ELF-1 (cell line): ENCODE results near the gene APLP1.
"Not testable (repeated sequence)": the region's sequence is repeated elsewhere in the genome, so short reads cannot be mapped to it uniquely, and the experiment has no call there.

Source experiments
- DNase-seq: peaks from one replicate; pipeline ENCODE4 v3.0.0-alpha.2; 2016; ENCODE audit warnings: low read depth, low spot score

APLP1 gene

DNA sequence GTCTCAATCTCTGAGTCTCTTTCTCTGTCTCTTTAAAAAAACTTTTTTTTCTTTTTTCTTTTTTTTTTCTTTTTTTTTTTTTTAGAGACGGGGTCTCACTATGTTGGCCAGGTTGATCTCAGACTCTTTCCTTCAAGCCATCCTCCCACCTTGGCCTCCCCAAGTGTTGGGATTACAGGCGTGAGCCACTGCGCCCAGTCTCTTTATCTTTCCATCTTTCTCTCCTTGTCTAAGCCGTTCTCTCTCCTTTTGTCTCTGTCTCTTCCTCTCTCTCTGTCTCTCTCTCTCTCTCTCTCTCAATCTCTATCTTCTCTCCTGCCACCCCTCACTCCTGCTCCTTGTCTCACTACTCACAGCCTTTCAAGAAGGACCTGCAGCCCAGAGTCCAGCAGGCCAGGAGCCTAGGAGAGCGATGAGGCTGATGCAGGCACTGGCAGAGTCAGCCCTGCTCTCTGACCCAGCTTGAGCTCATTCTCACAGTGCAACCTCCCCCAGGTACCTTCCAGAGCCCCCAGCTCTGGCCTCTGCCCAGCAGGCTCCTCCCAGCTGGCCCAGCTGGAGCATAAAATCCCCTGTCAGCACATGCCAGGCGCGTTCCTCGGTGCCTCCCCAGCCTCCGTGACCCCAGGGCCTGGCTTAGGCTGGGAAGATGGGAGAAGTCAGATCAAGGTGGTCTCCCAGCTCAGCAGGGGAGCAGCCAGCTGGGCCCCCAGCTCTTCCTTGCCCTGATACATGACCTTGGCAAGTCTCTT, 16.2 kb upstream of the APLP1 start, which contains the start of gene NPHS1:
TSS of gene NPHS1 (minus strand) at position 476 of the 752 bp plus-strand sequence. CDS start 667 bp downstream, outside the sequence.
- DNase-seq: peak; percentile 37

DNA sequence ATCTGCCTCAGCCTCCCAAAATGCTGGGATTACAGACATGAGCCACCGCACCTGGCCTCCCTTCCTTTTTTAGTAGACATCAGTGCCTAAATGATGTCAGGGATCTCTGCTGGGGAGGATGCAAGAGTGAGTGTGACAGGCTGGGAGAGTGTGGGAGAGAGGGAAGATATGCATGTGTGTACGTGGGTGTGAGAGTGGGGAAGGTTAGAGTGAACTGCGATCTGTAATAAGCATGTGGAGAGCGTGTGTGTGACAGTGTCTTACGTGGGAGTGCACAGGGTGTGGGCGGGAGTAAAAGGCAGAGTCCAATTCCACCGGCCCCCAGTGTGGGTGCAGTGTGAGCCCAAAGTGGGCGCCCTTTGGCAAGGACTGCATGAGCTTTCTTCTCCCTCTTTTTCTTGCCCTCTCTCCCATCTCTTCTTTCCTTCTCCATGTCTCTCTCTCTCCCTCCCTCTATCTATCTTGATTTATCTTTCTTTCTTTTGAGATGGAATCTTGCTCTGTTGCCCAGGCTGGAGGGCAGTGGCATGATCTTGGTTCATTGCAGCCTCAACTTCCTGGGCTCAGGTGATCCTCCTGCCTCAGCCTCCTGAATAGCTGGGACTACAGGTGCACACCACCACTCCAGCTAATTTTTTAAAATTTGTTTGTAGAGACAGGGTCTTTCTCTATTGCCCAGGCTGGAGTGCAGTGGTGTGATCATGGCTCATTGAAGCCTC, 15.2 kb upstream of the APLP1 start:
- DNase-seq: no peak

DNA sequence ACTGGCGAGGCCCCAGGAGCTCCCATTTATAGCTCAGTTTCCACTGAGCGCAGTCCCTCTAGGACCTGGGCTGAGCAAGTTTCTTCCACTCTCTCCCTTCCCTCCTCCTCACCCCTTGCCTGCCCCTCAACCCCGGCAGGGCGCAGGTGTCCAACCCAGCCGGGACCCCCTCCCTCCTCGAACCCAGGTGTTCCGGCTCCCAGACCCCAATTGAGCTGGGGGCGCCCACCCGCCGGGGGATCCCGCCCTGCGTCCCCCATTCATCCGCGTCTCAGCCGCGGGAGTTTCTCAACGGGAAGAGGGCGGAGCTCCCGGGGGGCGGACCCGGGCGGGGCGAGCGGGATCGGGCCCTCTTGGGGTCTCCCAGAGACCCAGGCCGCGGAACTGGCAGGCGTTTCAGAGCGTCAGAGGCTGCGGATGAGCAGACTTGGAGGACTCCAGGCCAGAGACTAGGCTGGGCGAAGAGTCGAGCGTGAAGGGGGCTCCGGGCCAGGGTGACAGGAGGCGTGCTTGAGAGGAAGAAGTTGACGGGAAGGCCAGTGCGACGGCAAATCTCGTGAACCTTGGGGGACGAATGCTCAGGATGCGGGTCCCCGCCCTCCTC, 11.7 kb upstream of the APLP1 start, which contains the start of gene KIRREL2:
TSS of gene KIRREL2 (plus strand) at position 366 of the 604 bp plus-strand sequence. CDS start at position 575, 209 bp downstream.
- no peak for DNase-seq

DNA sequence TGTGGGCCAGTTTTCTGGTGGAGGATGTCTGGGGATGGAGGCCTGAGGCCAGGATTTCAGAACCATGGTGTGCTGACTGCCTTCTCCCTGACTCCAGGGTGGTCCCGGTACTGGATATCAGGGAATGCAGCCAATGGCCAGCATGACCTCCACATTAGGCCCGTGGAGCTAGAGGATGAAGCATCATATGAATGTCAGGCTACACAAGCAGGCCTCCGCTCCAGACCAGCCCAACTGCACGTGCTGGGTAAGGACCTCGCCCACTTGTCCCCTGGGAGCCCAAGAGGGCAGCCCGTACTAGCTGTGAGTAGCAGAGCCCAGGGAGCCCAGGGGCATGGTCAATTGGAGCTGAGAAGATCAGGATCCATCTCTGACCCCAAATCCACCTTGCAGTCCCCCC, 10.1 kb upstream of the APLP1 start:
- no peak for DNase-seq

DNA sequence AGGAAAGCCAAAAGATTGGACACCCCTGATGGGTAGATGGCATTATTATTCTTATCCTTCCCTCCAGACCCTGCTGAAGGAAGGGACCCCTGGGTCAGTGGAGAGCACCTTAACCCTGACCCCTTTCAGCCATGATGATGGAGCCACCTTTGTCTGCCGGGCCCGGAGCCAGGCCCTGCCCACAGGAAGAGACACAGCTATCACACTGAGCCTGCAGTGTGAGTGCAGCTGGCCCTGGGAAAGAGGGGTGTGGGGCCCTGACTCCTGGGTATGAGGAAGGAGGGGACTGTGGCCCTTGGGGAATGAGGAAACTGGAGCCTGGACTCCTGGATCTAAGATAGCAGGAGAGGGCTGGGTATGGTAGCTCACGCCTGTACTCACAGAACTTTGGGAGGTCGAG, 9.0 kb upstream of the APLP1 start:
- DNase-seq: no peak

DNA sequence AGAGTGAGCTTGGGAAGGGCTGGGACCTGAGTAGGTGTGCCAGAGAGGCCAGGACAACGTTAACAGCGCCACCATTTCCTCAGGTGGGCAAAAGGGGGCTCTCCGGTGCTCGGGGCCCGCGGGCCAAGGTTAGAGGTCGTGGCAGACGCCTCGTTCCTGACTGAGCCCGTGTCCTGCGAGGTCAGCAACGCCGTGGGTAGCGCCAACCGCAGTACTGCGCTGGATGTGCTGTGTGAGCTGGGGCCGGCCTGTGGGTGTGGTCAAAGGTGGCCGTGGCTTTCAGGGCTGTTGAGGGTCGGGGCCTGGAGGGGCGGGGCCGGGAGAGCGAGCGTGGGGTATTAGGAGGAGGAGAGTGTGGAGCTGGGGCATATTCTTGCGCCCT, 7.9 kb upstream of the APLP1 start:
- no peak for DNase-seq

DNA sequence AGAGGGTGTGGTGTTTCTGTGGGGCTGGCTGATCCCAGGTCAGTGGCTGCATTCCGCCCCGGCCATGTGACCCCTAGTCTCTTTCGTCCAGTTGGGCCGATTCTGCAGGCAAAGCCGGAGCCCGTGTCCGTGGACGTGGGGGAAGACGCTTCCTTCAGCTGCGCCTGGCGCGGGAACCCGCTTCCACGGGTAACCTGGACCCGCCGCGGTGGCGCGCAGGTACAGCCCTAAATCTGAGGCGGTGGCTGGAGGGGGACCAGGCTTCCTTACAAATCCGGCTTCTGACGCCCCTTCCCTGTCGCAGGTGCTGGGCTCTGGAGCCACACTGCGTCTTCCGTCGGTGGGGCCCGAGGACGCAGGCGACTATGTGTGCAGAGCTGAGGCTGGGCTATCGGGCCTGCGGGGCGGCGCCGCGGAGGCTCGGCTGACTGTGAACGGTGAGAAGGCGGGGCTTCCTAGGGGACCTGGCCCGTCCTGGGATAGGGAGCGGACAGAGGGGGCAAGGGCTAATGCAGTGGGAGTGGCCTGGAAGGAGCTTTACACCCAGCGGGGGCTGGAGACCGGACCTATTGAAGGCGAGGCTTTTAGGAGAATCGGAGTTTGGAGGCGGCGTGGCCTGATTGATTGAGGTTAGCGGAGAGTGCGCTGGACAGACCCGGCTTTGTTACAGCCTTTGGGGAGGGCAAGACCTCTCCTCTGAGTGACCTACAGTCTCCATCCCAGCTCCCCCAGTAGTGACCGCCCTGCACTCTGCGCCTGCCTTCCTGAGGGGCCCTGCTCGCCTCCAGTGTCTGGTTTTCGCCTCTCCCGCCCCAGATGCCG, 7.3 kb upstream of the APLP1 start:
- peak; percentile 96 for DNase-seq

DNA sequence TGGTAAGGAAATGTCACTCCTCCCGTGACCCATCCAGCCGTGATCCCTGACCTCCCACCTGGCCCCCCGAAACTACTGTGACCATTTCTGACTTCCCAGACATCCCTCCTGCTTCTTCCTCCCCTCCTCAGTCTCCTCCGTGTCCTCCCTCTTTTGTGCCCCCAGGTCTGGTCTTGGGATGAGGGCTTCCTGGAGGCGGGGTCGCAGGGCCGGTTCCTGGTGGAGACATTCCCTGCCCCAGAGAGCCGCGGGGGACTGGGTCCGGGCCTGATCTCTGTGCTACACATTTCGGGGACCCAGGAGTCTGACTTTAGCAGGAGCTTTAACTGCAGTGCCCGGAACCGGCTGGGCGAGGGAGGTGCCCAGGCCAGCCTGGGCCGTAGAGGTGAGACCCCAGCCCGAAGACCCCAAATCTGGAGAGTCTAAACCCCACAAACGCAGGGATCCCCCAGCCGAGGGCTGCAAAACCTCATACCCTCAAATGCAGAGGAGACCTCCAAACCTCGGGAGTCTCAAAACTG, 6.7 kb upstream of the APLP1 start:
- peak; percentile 32 for DNase-seq

DNA sequence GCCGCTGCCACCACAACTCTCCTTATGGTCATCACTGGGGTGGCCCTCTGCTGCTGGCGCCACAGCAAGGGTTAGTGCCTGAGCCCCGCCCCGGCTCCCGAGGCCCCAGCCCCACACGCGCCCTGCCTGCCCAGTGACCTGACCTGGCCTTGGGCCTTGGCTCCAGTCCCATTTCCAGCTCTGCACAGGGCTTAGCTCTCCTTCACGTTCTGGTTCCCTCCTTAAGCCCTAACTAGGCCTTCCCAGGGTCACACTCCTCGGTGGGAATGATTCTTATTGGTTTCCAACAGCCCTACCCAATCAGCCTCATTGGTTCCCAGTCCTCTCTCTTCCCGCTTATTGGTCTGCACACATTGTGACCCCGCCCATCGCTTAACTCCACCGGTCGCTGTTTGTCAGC, 5.8 kb upstream of the APLP1 start:
- peak; percentile 45 for DNase-seq

DNA sequence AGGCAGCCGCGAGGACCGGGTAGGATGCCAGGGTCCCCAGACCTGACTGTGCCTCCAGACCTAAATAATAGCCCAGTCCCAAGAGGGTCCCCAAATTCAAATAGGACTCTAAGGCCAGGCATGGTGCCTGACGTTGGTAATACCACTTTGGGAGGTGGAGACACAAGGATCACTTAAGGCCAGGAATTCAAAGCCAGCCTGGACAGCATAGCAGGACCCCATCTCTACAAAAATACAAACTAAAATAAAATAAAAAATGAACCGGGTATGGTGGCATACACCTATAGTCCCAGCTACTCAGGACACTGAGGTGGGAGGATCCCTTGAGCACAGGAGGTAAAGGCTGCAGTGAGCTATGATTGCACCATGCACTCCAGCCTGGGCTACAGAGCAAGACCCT, 5.4 kb upstream of the APLP1 start:
- no peak for DNase-seq

DNA sequence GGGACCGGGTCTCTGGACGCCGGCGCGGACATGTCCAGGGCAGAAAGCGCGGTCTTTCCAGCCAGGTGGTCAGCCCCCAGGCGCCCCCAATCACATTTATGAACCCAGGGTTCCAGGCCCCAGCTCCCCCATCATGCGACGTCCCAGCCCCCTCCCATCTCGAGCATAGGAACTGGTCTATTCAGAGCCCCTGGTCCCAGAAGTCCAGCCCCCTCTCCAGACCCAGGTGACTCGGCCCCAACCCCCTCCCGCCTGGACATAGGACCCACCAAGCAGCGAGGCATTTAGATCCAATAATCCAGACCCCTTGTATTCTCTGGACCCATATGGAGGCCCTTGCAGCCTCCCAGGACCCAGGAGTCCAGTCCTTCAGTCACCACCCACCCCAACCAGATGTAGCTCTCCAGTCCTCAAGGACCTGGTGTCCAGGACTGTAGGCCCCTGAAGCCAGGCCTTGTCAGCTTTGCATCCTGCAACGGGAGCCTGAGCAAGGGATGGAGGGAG, 501 bp downstream of the APLP1 start:
- no peak for DNase-seq

DNA sequence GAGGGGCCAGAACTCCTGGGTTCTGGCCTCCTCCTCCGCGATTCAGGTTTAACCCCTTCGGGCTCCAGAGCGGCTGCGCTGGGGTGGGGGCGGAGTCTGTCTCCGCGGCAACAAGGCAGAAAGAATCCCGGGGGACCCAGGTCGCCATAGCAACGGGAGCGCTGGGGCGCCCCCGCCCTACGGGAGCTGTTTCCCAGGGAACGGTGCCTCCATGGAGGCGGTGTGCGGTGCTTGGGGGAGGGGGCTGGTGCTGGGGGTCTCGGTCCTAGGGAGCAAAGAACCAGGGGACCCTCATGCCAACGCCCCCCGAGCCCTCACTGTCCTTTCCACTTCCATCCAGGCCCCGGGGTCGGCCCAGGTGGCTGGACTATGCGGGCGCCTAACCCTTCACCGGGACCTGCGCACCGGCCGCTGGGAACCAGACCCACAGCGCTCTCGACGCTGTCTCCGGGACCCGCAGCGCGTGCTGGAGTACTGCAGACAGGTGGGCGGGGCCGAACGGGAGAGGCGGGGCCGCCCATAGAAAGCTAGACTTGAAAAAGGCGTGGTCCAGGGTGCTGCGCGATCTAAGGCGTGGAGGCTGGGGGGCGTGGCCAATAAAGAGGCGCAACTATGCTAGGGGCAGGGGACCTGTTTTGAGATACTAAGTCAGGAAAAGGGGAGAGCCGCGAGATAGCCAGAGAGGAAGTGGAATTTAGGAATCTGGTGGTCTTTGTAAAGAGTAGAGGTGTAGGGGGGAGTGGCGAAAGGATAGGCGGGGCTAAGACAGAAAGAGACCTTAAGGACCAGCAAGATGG, 1.2 kb downstream of the APLP1 start:
- DNase-seq: peak; percentile 98

DNA sequence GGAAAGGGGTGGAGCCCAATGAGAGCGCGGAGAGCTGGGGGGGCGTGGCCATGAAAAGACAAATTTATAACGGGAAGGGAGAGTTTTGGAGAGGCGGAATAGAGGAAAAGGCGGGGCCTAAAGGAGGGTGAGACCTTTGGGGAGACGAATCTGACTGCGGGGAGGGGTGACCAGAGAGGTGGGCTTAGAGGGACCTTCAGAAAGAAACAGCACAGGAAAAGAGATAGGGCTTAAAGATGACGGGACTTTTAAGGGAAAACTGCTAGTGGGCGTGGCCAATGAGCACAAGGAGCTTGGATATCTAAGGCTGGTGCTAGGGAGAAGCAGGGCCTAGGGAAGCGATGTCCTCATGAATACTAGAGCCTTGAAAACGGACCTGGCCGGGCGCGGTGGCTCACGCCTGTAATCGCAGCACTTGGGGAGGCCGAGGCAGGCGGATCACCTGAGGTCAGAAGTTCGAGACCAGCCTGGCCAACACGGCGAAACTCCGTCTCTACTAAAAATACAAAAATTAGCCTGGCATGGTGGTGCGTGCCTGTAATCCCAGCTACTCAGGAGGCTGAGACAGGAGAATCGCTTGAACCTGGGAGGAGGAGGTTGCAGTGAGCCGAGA, 1.9 kb downstream of the APLP1 start:
- DNase-seq: not testable (repeated sequence)

DNA sequence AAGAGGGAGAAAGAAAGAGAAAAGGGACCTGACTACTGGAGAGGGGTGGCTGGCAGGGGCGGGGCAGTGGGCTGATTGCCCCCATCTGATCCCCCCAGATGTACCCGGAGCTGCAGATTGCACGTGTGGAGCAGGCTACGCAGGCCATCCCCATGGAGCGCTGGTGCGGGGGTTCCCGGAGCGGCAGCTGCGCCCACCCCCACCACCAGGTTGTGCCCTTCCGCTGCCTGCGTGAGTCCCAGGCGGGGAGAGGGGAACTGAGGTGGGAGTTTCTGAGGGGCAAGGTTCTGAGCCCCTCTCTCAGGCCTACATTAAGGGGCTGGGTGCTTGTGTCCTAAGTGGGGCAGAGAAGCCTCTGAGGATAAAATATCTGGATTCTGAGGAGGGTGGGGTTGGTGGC, 2.4 kb downstream of the APLP1 start:
- no peak for DNase-seq

DNA sequence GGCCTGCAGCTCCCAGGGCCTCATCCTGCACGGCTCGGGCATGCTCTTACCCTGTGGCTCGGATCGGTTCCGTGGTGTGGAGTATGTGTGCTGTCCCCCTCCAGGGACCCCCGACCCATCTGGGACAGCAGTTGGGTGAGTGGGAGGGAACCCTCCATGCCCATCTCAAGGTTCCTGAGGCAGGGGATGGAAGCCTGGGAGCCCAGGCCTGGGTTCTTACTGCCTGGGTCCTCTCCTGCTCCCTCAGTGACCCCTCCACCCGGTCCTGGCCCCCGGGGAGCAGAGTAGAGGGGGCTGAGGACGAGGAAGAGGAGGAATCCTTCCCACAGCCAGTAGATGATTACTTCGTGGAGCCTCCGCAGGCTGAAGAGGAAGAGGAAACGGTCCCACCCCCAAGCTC, 3.2 kb downstream of the APLP1 start:
- no peak for DNase-seq

DNA sequence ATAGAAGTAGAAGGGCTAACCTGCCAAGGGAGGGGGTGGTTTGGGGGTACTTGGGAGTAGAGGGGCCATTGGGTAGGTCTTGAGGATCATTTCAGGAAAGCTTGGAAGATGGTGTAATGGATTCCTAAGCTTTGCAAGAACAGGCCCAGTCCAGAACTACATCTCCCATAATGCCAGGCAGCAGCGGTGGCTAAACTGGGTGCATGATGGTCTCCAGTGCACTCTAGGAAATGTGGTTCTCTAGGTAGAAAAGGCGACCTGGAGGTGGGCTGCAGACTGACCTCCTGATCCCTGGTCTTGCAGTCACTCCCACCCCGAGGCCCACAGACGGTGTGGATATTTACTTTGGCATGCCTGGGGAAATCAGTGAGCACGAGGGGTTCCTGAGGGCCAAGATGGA, 3.8 kb downstream of the APLP1 start:
- DNase-seq: no peak

DNA sequence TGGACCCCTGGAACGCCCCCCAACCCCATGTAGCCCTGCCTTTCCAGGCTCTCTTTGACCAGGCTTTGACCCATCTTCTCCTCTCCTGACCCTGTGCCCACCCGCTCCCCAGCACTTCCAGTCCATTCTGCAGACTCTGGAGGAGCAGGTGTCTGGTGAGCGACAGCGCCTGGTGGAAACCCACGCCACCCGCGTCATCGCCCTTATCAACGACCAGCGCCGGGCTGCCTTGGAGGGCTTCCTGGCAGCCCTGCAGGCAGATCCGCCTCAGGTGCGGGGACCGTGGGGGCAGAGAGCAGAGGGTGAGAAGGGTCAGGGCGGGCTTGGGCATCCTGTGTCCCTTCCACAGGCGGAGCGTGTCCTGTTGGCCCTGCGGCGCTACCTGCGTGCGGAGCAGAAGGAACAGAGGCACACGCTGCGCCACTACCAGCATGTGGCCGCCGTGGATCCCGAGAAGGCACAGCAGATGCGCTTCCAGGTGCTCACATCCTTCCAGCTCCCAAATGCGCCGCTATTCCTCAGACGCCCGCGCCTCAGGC, 6.1 kb downstream of the APLP1 start:
- DNase-seq: no peak

DNA sequence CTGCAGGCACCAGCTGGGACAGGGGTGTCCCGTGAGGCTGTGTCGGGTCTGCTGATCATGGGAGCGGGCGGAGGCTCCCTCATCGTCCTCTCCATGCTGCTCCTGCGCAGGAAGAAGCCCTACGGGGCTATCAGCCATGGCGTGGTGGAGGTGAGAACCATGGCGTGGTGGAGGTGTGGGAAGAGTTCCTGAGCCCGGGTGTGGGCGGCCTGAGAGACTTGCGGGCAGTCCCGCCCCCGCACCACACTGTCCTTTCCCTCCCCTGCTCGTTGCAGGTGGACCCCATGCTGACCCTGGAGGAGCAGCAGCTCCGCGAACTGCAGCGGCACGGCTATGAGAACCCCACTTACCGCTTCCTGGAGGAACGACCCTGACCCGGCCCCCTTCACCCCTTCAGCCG, 10.7 kb downstream of the APLP1 start:
- no peak for DNase-seq

DNA sequence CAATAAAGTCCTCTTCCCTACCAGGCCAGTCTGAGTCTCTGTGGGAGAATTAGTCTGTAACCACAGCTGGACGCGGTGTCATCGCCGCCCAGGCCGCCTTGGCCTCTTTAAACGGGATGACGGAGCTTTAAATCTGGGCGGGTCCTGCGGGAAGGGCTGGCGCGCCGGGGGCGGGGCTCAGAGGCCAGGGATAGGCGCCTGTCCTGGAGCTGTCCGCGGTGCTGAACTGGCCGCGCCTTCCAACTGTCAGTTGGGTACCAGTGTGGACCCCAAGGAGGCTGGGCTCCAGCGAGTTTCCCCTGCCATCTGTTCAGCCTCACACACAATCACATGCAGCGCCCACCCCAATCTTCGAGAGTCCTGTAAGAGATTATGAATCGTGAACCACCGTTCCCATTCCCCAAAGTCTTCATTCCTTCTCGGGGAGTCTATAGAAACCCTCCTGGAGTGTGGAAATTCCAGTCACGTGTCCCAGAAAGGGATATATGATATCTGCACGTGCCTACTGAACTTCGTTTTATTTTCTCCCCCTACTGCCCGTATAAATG, 11.5 kb downstream of the APLP1 start:
- DNase-seq: peak; percentile 95
